IPS-18c (cell line): Measurements from ENCODE around the gene SLC39A13.

ENCODE experiments used
- H3K4me3 ChIP-seq: 2 replicates; pipeline ENCODE4 v1.7.0; 2013; ENCODE audit warnings: low read depth, mild to moderate bottlenecking, low read length, moderate library complexity; ENCODE audit not compliant: insufficient read depth
- H3K9me3 ChIP-seq: one replicate; pipeline ENCODE4 v1.6.1; 2013; ENCODE audit warnings: mild to moderate bottlenecking, low read length, moderate library complexity; ENCODE audit not compliant: control insufficient read depth, insufficient read depth

SLC39A13 gene

GRCh38 chr11:47435687-47436086, 27.3 kb downstream of the SLC39A13 start:
- Histone ChIP-seq H3K4me3 (no peak overlapping the region), H3K9me3 (no peaks in the 10 kb centered on the region)

GRCh38 chr11:47436726-47437125, 28.3 kb downstream of the SLC39A13 start:
- Histone ChIP-seq H3K4me3 (no peak overlapping the region), H3K9me3 (no peaks in the 10 kb centered on the region)

GRCh38 chr11:47437218-47437745, 28.9 kb downstream of the SLC39A13 start:
- no peaks in the 10 kb centered on the region for H3K9me3 ChIP-seq
- H3K4me3 ChIP-seq, result no peak overlapping the region

GRCh38 chr11:47437746-47438418, 29.5 kb downstream of the SLC39A13 start:
- H3K4me3 ChIP-seq, result no peak overlapping the region
- H3K9me3 ChIP-seq, result no peaks in the 10 kb centered on the region

- no peaks in the 10 kb centered on the region for H3K9me3 ChIP-seq
- H3K4me3 ChIP-seq, result no peak overlapping the region
Measured at GRCh38 chr11:47438721-47439120, 30.3 kb downstream of the SLC39A13 start.

- Histone ChIP-seq H3K9me3 (no peaks in the 10 kb centered on the region), H3K4me3 (no peak overlapping the region)
Measured at GRCh38 chr11:47440054-47440476, 31.7 kb downstream of the SLC39A13 start.

- Histone ChIP-seq H3K9me3 (no peaks in the 10 kb centered on the region), H3K4me3 (no peak overlapping the region)
Measured at GRCh38 chr11:47441421-47441820, 33.0 kb downstream of the SLC39A13 start.

- Histone ChIP-seq H3K9me3 (no peaks in the 10 kb centered on the region), H3K4me3 (no peak overlapping the region)
Measured at GRCh38 chr11:47442514-47442913, 34.1 kb downstream of the SLC39A13 start.

GRCh38 chr11:47443028-47443700, 34.8 kb downstream of the SLC39A13 start:
- H3K4me3 ChIP-seq, result no peak overlapping the region
- no peaks in the 10 kb centered on the region for H3K9me3 ChIP-seq

GRCh38 chr11:47443817-47444216, 35.4 kb downstream of the SLC39A13 start:
- no peaks in the 10 kb centered on the region for H3K9me3 ChIP-seq
- H3K4me3 ChIP-seq, result no peak overlapping the region

- no peak overlapping the region for H3K4me3 ChIP-seq
- H3K9me3 ChIP-seq, result no peaks in the 10 kb centered on the region
Measured at GRCh38 chr11:47445840-47446239, 37.5 kb downstream of the SLC39A13 start.

GRCh38 chr11:47446833-47447232, 38.4 kb downstream of the SLC39A13 start:
- Histone ChIP-seq H3K4me3 (no peak overlapping the region), H3K9me3 (no peaks in the 10 kb centered on the region)

- no peak overlapping the region for H3K4me3 ChIP-seq
- H3K9me3 ChIP-seq, result no peaks in the 10 kb centered on the region
Measured at GRCh38 chr11:47447906-47448305, 39.5 kb downstream of the SLC39A13 start.

GRCh38 chr11:47448566-47449427, 40.4 kb downstream of the SLC39A13 start, which contains the start of gene RAPSN:
Gene RAPSN, minus strand, starts transcription at chr11:47449136. Its CDS starts 172 bp downstream, at chr11:47448964.
- Histone ChIP-seq H3K9me3 (no peaks in the 10 kb centered on the region), H3K4me3 (no peak within 1 kb of the TSS)

GRCh38 chr11:47449541-47449940, 41.2 kb downstream of the SLC39A13 start:
- Histone ChIP-seq H3K9me3 (no peaks in the 10 kb centered on the region), H3K4me3 (no peak overlapping the region)

- H3K9me3 ChIP-seq, result no peaks in the 10 kb centered on the region
- H3K4me3 ChIP-seq, result no peak overlapping the region
Measured at GRCh38 chr11:47451436-47451835, 43.0 kb downstream of the SLC39A13 start.

- Histone ChIP-seq H3K9me3 (no peaks in the 10 kb centered on the region), H3K4me3 (no peak overlapping the region)
Measured at GRCh38 chr11:47451990-47452389, 43.6 kb downstream of the SLC39A13 start.
